HCT116 (cell line): ENCODE results near the gene TMEM128. TPM values are rescaled to one million over a fixed set of nuclear protein-coding genes. Genes with fewer than 3 reads are reported as not detected.

Experiments used
- ATAC-seq: fragments of 200-7000 bp; cut with Tn5 transposase; 2 replicates; pipeline ENCODE4 v1.9.1; 2020; ENCODE audit warnings: mild to moderate bottlenecking, moderate library complexity
- BruUV-seq: library from RNA; stranded (reverse); fragments of 400-500 nt; replicated peaks from 2 replicates; lab custom pipeline; 2021; lab: Mats Ljungman, UMichigan
- CTCF ChIA-PET: fragments of 300-600 bp; sonication (Branson Sonifier 250); formaldehyde crosslinking; loops from one replicate; lab custom pipeline; 2021; ENCODE audit warnings: antibody characterized with exemption; lab: Charles Lee
- POLR2A ChIA-PET: fragments of 300-600, 350-600 bp; sonication (Branson Sonifier 250); formaldehyde crosslinking; loops from one replicate; lab custom pipeline; 2021; ENCODE audit warnings: antibody characterized with exemption; lab: Charles Lee
- RAD21 ChIA-PET, 2 experiments: fragments of 300-600 bp; sonication (Branson Sonifier 250); formaldehyde crosslinking; loops; one replicate each; lab custom pipeline; 2023; ENCODE audit warnings: low total read pairs in 2 of 2; ENCODE audit not compliant: uncharacterized antibody in 2 of 2, unreplicated experiment in 2 of 2, low non-redundant PET in 1 of 2; lab: Charles Lee
- DNase-seq: peaks from one replicate; pipeline ENCODE4 v3.0.0-alpha.2; 2010; ENCODE audit warnings: low read depth, low spot score
- H2AFZ ChIP-seq: fragments of 200-600 bp; shearing (Covaris generic), sonication (generic); 2 replicates; pipeline ENCODE4 v1.6.1; 2017; ENCODE audit warnings: low read depth, mixed run types, mixed read lengths, antibody characterized with exemption, low read length; ENCODE audit not compliant: poor library complexity, severe bottlenecking
- H3K27ac ChIP-seq: 2 replicates; pipeline ENCODE4 v1.5.1; 2012; ENCODE audit warnings: low read depth, low read length
- H3K27me3 ChIP-seq: fragments of 200-600 bp; sonication (generic); 2 replicates; pipeline ENCODE4 v1.6.1; 2016; ENCODE audit warnings: mixed run types, low read length, mixed read lengths; ENCODE audit not compliant: insufficient read depth
- H3K36me3 ChIP-seq, 2 experiments: fragments of 200-500 bp in 1 of 2; fragments of 200-600 bp in 1 of 2; sonication (Bioruptor generic) in 1 of 2; sonication (generic) in 1 of 2; 2 replicates each; pipeline versions ENCODE4 v1.5.1 to v1.6.1; 2014 to 2016; ENCODE audit warnings: low read length in 2 of 2, inconsistent platforms in 1 of 2, mixed read lengths in 1 of 2, mixed run types in 1 of 2; ENCODE audit not compliant: insufficient read depth in 2 of 2, control insufficient read depth in 1 of 2
- H3K4me1 ChIP-seq, 2 experiments: fragments of 200-600 bp in 1 of 2; sonication (generic) in 1 of 2; 2 replicates each; pipeline versions ENCODE4 v1.5.1 to v1.6.1; 2012 to 2017; ENCODE audit warnings: low read length in 2 of 2, inconsistent platforms in 1 of 2, mild to moderate bottlenecking in 1 of 2, mixed read lengths in 1 of 2, mixed run types in 1 of 2, moderate library complexity in 1 of 2; ENCODE audit not compliant: insufficient read depth in 2 of 2, control insufficient read depth in 1 of 2
- H3K4me2 ChIP-seq: fragments of 200-600 bp; sonication (generic); 2 replicates; pipeline ENCODE4 v1.6.1; 2017; ENCODE audit warnings: mixed run types, low read length, mixed read lengths
- H3K4me3 ChIP-seq, 2 experiments: fragments of 200-600 bp in 1 of 2; sonication (generic) in 1 of 2; replicated peaks in 1 of 2; 2 replicates each; pipeline ENCODE4 v1.5.1; 2011 to 2016; ENCODE audit warnings: low read length in 2 of 2, control low read depth in 1 of 2, low read depth in 1 of 2, mild to moderate bottlenecking in 1 of 2, mixed read lengths in 1 of 2, mixed run types in 1 of 2
- H3K79me2 ChIP-seq: fragments of 200-600 bp; sonication (generic); 2 replicates; pipeline ENCODE4 v1.6.1; 2017; ENCODE audit warnings: mild to moderate bottlenecking, mixed run types, low read length, moderate library complexity, mixed read lengths; ENCODE audit not compliant: insufficient read depth
- H3K9ac ChIP-seq: fragments of 200-600 bp; sonication (generic); 2 replicates; pipeline ENCODE4 v1.6.1; 2016; ENCODE audit warnings: low read length, mixed read lengths
- H3K9me2 ChIP-seq: fragments of 200-600 bp; sonication (generic), shearing (Covaris generic); 2 replicates; pipeline ENCODE4 v1.6.1; 2017; ENCODE audit warnings: mixed run types, mild to moderate bottlenecking, moderate library complexity; ENCODE audit not compliant: insufficient read depth
- H3K9me3 ChIP-seq, 2 experiments: fragments of 200-500 bp in 1 of 2; fragments of 200-600 bp in 1 of 2; sonication (Bioruptor generic) in 1 of 2; sonication (generic) in 1 of 2; 2 replicates each; pipeline ENCODE4 v1.6.1; 2014 to 2017; ENCODE audit warnings: low read length in 2 of 2, mixed read lengths in 2 of 2, inconsistent platforms in 1 of 2, low read depth in 1 of 2, mild to moderate bottlenecking in 1 of 2, mixed run types in 1 of 2, moderate library complexity in 1 of 2; ENCODE audit not compliant: control insufficient read depth in 1 of 2, insufficient read depth in 1 of 2
- H4K20me1 ChIP-seq: fragments of 200-600 bp; sonication (generic), shearing (Covaris generic); 2 replicates; pipeline ENCODE4 v1.6.1; 2017; ENCODE audit warnings: mixed run types, mild to moderate bottlenecking, moderate library complexity; ENCODE audit not compliant: insufficient read depth
- ATF3 ChIP-seq: IDR thresholded peaks from 2 replicates; pipeline ENCODE4 v1.6.1; 2012
- CBX3 ChIP-seq: IDR thresholded peaks from 2 replicates; pipeline ENCODE4 v1.6.1; 2012; ENCODE audit warnings: low read depth
- CEBPB ChIP-seq: IDR thresholded peaks from 2 replicates; pipeline ENCODE4 v1.6.1; 2012; ENCODE audit warnings: low read depth
- EGR1 ChIP-seq: IDR thresholded peaks from 2 replicates; pipeline ENCODE4 v1.6.1; 2012; ENCODE audit warnings: low read depth
- ELF1 ChIP-seq: IDR thresholded peaks from 2 replicates; pipeline ENCODE4 v1.6.1; 2012; ENCODE audit warnings: low read depth, borderline replicate concordance
- EZH2phosphoT487 ChIP-seq: fragments of 200-600 bp; IDR thresholded peaks from 2 replicates; pipeline ENCODE4 v1.6.1; 2018; ENCODE audit warnings: antibody characterized with exemption, borderline replicate concordance
- FOSL1 ChIP-seq: IDR thresholded peaks from 2 replicates; pipeline ENCODE4 v1.6.1; 2012; ENCODE audit warnings: low read depth
- JUND ChIP-seq: IDR thresholded peaks from 2 replicates; pipeline ENCODE4 v1.6.1; 2012
- RAD21 ChIP-seq: IDR thresholded peaks from 2 replicates; pipeline ENCODE4 v1.6.1; 2012; ENCODE audit warnings: low read depth, mild to moderate bottlenecking
- SIN3A ChIP-seq: IDR thresholded peaks from 2 replicates; pipeline ENCODE4 v1.6.1; 2012; ENCODE audit warnings: low read depth
- SP1 ChIP-seq: IDR thresholded peaks from 2 replicates; pipeline ENCODE4 v1.6.1; 2012; ENCODE audit warnings: low read depth
- TCF7L2 ChIP-seq: IDR thresholded peaks from 2 replicates; pipeline ENCODE4 v1.7.0; 2011; ENCODE audit warnings: borderline replicate concordance, inconsistent platforms; ENCODE audit not compliant: insufficient read depth, insufficient read length; ENCODE audit errors: extremely low read depth
- YY1 ChIP-seq: IDR thresholded peaks from 2 replicates; pipeline ENCODE4 v1.6.1; 2011; ENCODE audit warnings: low read length, low read depth, moderate library complexity, mild to moderate bottlenecking; ENCODE audit not compliant: insufficient replicate concordance; ENCODE audit errors: extremely low read depth
- ZFX ChIP-seq: fragments of 450-650 bp; IDR thresholded peaks from 2 replicates; pipeline ENCODE4 v1.6.1; 2017
- ZNF274 ChIP-seq: fragments of 200-500 bp; sonication (Bioruptor generic); IDR thresholded peaks from 2 replicates; pipeline ENCODE4 v1.6.1; 2014; ENCODE audit warnings: mild to moderate bottlenecking, low read depth, low read length, inconsistent platforms
- intact Hi-C: fragments of 100-400 bp; cut with micrococcal nuclease; formaldehyde crosslinking; loops from 2 replicates; pipeline ENCODE4 v1.10.0; 2022
- total RNA-seq: library from RNA; stranded (reverse); gene quantifications from one replicate; pipeline ENCODE4 v1.2.1, GENCODE V29; 2021; ENCODE audit not compliant: unreplicated experiment
- TF ChIP-seq, protein P1 (sequence below): IDR thresholded peaks from 2 replicates; pipeline ENCODE4 v1.6.1; 2011; ENCODE audit warnings: mild to moderate bottlenecking, low read length, moderate library complexity; ENCODE audit not compliant: insufficient replicate concordance; ENCODE audit errors: extremely low read depth
- TF ChIP-seq, protein P2 (sequence below): IDR thresholded peaks from 2 replicates; pipeline ENCODE4 v1.6.1; 2012
- TF ChIP-seq, protein P3 (sequence below), 3 experiments: fragments of 200-600 bp in 1 of 3; sonication (generic) in 1 of 3; IDR thresholded peaks in 2 of 3; conservative IDR thresholded peaks in 1 of 3; 2 replicates each; pipeline ENCODE4 v1.5.1; 2012 to 2017; ENCODE audit warnings: low read depth in 2 of 3, low read length in 2 of 3, antibody characterized with exemption in 1 of 3, borderline replicate concordance in 1 of 3, control low read depth in 1 of 3, mild to moderate bottlenecking in 1 of 3, mixed read lengths in 1 of 3, mixed run types in 1 of 3, moderate library complexity in 1 of 3; ENCODE audit not compliant: insufficient read depth in 1 of 3

The TMEM128 gene
- total RNA-seq, 1 experiment from 2014 or later: 19.5 TPM

GRCh38 chr4:4248029-4248884 is at the start of gene TMEM128 (continued):
- TF ChIP-seq ZFX (peak; percentile 88), ZNF274 (no peak)
- TF ChIP-seq, protein P1, sequence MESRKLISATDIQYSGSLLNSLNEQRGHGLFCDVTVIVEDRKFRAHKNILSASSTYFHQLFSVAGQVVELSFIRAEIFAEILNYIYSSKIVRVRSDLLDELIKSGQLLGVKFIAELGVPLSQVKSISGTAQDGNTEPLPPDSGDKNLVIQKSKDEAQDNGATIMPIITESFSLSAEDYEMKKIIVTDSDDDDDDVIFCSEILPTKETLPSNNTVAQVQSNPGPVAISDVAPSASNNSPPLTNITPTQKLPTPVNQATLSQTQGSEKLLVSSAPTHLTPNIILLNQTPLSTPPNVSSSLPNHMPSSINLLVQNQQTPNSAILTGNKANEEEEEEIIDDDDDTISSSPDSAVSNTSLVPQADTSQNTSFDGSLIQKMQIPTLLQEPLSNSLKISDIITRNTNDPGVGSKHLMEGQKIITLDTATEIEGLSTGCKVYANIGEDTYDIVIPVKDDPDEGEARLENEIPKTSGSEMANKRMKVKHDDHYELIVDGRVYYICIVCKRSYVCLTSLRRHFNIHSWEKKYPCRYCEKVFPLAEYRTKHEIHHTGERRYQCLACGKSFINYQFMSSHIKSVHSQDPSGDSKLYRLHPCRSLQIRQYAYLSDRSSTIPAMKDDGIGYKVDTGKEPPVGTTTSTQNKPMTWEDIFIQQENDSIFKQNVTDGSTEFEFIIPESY: peak; percentile 7
- TF ChIP-seq, all 23 proteins: peak for 13

GRCh38 chr4:4296283-4296846 is 48.3 kb upstream of the TMEM128 start:
- DNase-seq (no peak), ATAC-seq (no peak)
- no TSS peak for BruUV-seq
- ChIA-PET RAD21 (no interaction called here), CTCF (no interaction called here), POLR2A (no interaction called here)
- H4K20me1 ChIP-seq: no peaks in the 10 kb centered on the region; the same call in 1 of the 2 replicates
- peaks cover 0 to 2% of the 10 kb centered on the region in 2 experiments; a peak in 2 of 4 replicates for H3K4me1 ChIP-seq
- H3K27me3 ChIP-seq: no peaks in the 10 kb centered on the region
- no peak overlapping the region for H3K27ac ChIP-seq
- no peaks in the 10 kb centered on the region for H3K9me3 ChIP-seq
- H3K36me3 ChIP-seq: no peaks in the 10 kb centered on the region
- no peak overlapping the region for H3K4me3 ChIP-seq
- peaks cover 12% of the 10 kb centered on the region for H3K79me2 ChIP-seq
- intact Hi-C loops: no loop called here
- no peak overlapping the region for H3K4me2 ChIP-seq
- no peak overlapping the region for H2AFZ ChIP-seq
- no peaks in the 10 kb centered on the region for H3K9me2 ChIP-seq
- H3K9ac ChIP-seq: no peak overlapping the region
- TF ChIP-seq TCF7L2 (no peak), RAD21 (no peak), FOSL1 (no peak), ATF3 (no peak), JUND (no peak), CEBPB (no peak), SIN3A (no peak), YY1 (no peak), EGR1 (no peak), ELF1 (no peak), EZH2phosphoT487 (no peak), CBX3 (no peak), SP1 (no peak)
- TF ChIP-seq, protein P2, sequence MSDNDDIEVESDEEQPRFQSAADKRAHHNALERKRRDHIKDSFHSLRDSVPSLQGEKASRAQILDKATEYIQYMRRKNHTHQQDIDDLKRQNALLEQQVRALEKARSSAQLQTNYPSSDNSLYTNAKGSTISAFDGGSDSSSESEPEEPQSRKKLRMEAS: no peak
- TF ChIP-seq, protein P3, sequence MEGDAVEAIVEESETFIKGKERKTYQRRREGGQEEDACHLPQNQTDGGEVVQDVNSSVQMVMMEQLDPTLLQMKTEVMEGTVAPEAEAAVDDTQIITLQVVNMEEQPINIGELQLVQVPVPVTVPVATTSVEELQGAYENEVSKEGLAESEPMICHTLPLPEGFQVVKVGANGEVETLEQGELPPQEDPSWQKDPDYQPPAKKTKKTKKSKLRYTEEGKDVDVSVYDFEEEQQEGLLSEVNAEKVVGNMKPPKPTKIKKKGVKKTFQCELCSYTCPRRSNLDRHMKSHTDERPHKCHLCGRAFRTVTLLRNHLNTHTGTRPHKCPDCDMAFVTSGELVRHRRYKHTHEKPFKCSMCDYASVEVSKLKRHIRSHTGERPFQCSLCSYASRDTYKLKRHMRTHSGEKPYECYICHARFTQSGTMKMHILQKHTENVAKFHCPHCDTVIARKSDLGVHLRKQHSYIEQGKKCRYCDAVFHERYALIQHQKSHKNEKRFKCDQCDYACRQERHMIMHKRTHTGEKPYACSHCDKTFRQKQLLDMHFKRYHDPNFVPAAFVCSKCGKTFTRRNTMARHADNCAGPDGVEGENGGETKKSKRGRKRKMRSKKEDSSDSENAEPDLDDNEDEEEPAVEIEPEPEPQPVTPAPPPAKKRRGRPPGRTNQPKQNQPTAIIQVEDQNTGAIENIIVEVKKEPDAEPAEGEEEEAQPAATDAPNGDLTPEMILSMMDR (IDR thresholded peaks at IDR 0.05 in 2 of 3, conservative IDR thresholded peaks at IDR 0.05 in 1 of 3; ENCODE audit: borderline replicate concordance in 1 of 3, insufficient read depth in 1 of 3, low read depth in 2 of 3, low read length in 2 of 3): no peak
